Endothelial cell of umbilical vein (primary cell): ENCODE data around the gene C8A. TPM values are rescaled to one million over a fixed set of nuclear protein-coding genes. Genes with fewer than 3 reads are reported as not detected.

Experiments used
- BruUV-seq: library from RNA; stranded (reverse); fragments of 400-500 nt; replicated peaks from 2 replicates; lab custom pipeline; 2021; lab: Mats Ljungman, UMichigan
- CTCF ChIA-PET: fragments of 300-600, 350-600 bp; sonication (Branson Sonifier 250); formaldehyde crosslinking; loops from one replicate; lab custom pipeline; 2021; ENCODE audit warnings: antibody characterized with exemption, inconsistent platforms; lab: Charles Lee
- POLR2A ChIA-PET: fragments of 300-600, 350-600 bp; sonication (Branson Sonifier 250); formaldehyde crosslinking; loops from one replicate; lab custom pipeline; 2021; ENCODE audit warnings: antibody characterized with exemption, inconsistent platforms; lab: Charles Lee
- DNase-seq: peaks from one replicate; pipeline ENCODE4 v3.0.0-alpha.2; 2011; ENCODE audit warnings: low read depth, low spot score
- FAIRE-seq: peaks from 2 replicates; lab custom pipeline; 2011; peaks lifted over from hg19 to GRCh38; lab: Jason Lieb, UNC
- H2AFZ ChIP-seq: 2 replicates; pipeline ENCODE4 v1.6.0; 2012; ENCODE audit warnings: low read depth, low read length, control low read depth, inconsistent platforms
- H3K27ac ChIP-seq: 2 replicates; pipeline ENCODE4 v1.5.1; 2011; ENCODE audit warnings: low read depth, mild to moderate bottlenecking, control low read depth, low read length, moderate library complexity; ENCODE audit not compliant: insufficient read depth
- H3K27me3 ChIP-seq, 2 experiments: 2 replicates each; pipeline versions ENCODE4 v1.6.0 to v1.6.1; 2011; ENCODE audit warnings: low read length in 2 of 2, mixed read lengths in 1 of 2; ENCODE audit not compliant: control insufficient read depth in 2 of 2, insufficient read depth in 2 of 2
- H3K36me3 ChIP-seq, 2 experiments: 2 replicates in 1 of 2; 3 replicates in 1 of 2; pipeline ENCODE4 v1.5.1; 2011; ENCODE audit warnings: low read length in 2 of 2, mild to moderate bottlenecking in 1 of 2, moderate library complexity in 1 of 2; ENCODE audit not compliant: control insufficient read depth in 2 of 2, insufficient read depth in 2 of 2; ENCODE audit errors: extremely low read depth in 1 of 2
- H3K4me1 ChIP-seq: 3 replicates; pipeline ENCODE4 v1.5.1; 2011; ENCODE audit warnings: mild to moderate bottlenecking, low read length; ENCODE audit not compliant: control insufficient read depth, insufficient read depth; ENCODE audit errors: extremely low read depth
- H3K4me2 ChIP-seq: 2 replicates; pipeline ENCODE4 v1.6.1; 2011; ENCODE audit warnings: low read length, control low read depth, mixed read lengths; ENCODE audit not compliant: insufficient read depth
- H3K4me3 ChIP-seq, 3 experiments: fragments of 200-600 bp in 1 of 3; sonication (generic), shearing (Covaris generic) in 1 of 3; replicated peaks in 1 of 3; 2 replicates each; pipeline ENCODE4 v1.5.1; 2011 to 2016; ENCODE audit warnings: control low read depth in 3 of 3, low read length in 3 of 3, mild to moderate bottlenecking in 2 of 3, inconsistent platforms in 1 of 3, low read depth in 1 of 3, moderate library complexity in 1 of 3; ENCODE audit not compliant: insufficient read depth in 1 of 3
- H3K79me2 ChIP-seq: 2 replicates; pipeline ENCODE4 v1.6.0; 2012; ENCODE audit warnings: low read length, inconsistent platforms; ENCODE audit not compliant: control insufficient read depth, insufficient read depth
- H3K9ac ChIP-seq: replicated peaks from 2 replicates; pipeline ENCODE3; 2011; ENCODE audit warnings: low read length, control low read depth; ENCODE audit not compliant: insufficient read depth; ENCODE audit errors: extremely low read depth
- H3K9me1 ChIP-seq: replicated peaks from 3 replicates; pipeline ENCODE4 v1.6.0; 2011; ENCODE audit warnings: mild to moderate bottlenecking, low read length; ENCODE audit not compliant: control insufficient read depth, insufficient read depth; ENCODE audit errors: extremely low read depth
- H3K9me3 ChIP-seq: replicated peaks from 2 replicates; pipeline ENCODE4 v1.5.1; 2012; ENCODE audit warnings: low read length, inconsistent platforms; ENCODE audit not compliant: control insufficient read depth, insufficient read depth
- H4K20me1 ChIP-seq: replicated peaks from 2 replicates; pipeline ENCODE3; 2011; ENCODE audit warnings: mild to moderate bottlenecking, low read length; ENCODE audit not compliant: control insufficient read depth, insufficient read depth; ENCODE audit errors: extremely low read depth
- EZH2 ChIP-seq: IDR thresholded peaks from 2 replicates; pipeline ENCODE4 v1.6.1; 2012; ENCODE audit warnings: borderline replicate concordance, low read depth, mild to moderate bottlenecking, moderate library complexity, low read length, inconsistent platforms; ENCODE audit not compliant: severe bottlenecking
- FOS ChIP-seq: IDR thresholded peaks from 2 replicates; pipeline ENCODE4 v1.6.1; 2011; ENCODE audit warnings: mild to moderate bottlenecking, low read length, moderate library complexity, borderline replicate concordance; ENCODE audit not compliant: insufficient read depth
- GATA2 ChIP-seq: IDR thresholded peaks from 2 replicates; pipeline ENCODE4 v1.7.0; 2011; ENCODE audit warnings: low read depth, mild to moderate bottlenecking, moderate library complexity, mixed read lengths, low read length; ENCODE audit not compliant: insufficient read length, insufficient read depth
- JUN ChIP-seq: IDR thresholded peaks from 2 replicates; pipeline ENCODE4 v1.6.1; 2011; ENCODE audit warnings: borderline replicate concordance, low read depth; ENCODE audit not compliant: insufficient read length, insufficient read depth
- MYC ChIP-seq: IDR thresholded peaks from one replicate; pipeline ENCODE4 v1.6.1; 2011; ENCODE audit warnings: mild to moderate bottlenecking, low read depth, low read length
- POLR2A ChIP-seq: IDR thresholded peaks from 2 replicates; pipeline ENCODE4 v1.6.1; 2012; ENCODE audit warnings: low read depth, mild to moderate bottlenecking, control low read depth, low read length
- POLR2AphosphoS5 ChIP-seq: IDR thresholded peaks from 2 replicates; pipeline ENCODE4 v1.6.1; 2012; ENCODE audit warnings: low read depth, mild to moderate bottlenecking, control low read depth, low read length, moderate library complexity; ENCODE audit not compliant: insufficient read depth
- dilution Hi-C: fragments of 300-500 bp; cut with MboI; formaldehyde crosslinking; loops from one replicate; pipeline ENCODE4 v1.15.0; 2019; ENCODE audit warnings: low sequenced_read_pairs; ENCODE audit not compliant: extremely low pct_ligation_motif_present
- intact Hi-C: fragments of 100-400 bp; cut with micrococcal nuclease; formaldehyde crosslinking; loops from one replicate; pipeline ENCODE4 v1.10.0; 2022
- polyA plus RNA-seq, 4 experiments: library from polyadenylated mRNA; depleted of rRNA in 3 of 4; stranded (reverse) in 3 of 4; unstranded in 1 of 4; fragments of >200 nt; gene quantifications; 2 replicates each; pipeline versions ENCODE4 v1.2.1 to v1.2.3, GENCODE V29; 2011 to 2012; ENCODE audit warnings: missing spikeins in 1 of 4
- total RNA-seq: library from RNA; stranded (reverse); gene quantifications from 2 replicates; pipeline ENCODE4 v1.2.3, GENCODE V29; 2021
- TF ChIP-seq, protein P1 (sequence below), 2 donors: IDR thresholded peaks; 1 replicate in 1 of 2; 2 replicates in 1 of 2; pipeline ENCODE4 v1.5.1; 2011; ENCODE audit warnings: low read length in 2 of 2, mild to moderate bottlenecking in 2 of 2, moderate library complexity in 2 of 2, control low read depth in 1 of 2, inconsistent platforms in 1 of 2, low read depth in 1 of 2; ENCODE audit not compliant: insufficient read depth in 1 of 2; ENCODE audit errors: extremely low read depth in 1 of 2
- TF ChIP-seq, protein P2 (sequence below): IDR thresholded peaks from 2 replicates; pipeline ENCODE4 v1.6.1; 2011; ENCODE audit not compliant: insufficient read depth, insufficient read length

C8A gene
- total and polyA plus RNA-seq, 2 donors (not counting 3 experiments of a cell fraction or from before 2014, with no cell fraction given) = not detected

DNA sequence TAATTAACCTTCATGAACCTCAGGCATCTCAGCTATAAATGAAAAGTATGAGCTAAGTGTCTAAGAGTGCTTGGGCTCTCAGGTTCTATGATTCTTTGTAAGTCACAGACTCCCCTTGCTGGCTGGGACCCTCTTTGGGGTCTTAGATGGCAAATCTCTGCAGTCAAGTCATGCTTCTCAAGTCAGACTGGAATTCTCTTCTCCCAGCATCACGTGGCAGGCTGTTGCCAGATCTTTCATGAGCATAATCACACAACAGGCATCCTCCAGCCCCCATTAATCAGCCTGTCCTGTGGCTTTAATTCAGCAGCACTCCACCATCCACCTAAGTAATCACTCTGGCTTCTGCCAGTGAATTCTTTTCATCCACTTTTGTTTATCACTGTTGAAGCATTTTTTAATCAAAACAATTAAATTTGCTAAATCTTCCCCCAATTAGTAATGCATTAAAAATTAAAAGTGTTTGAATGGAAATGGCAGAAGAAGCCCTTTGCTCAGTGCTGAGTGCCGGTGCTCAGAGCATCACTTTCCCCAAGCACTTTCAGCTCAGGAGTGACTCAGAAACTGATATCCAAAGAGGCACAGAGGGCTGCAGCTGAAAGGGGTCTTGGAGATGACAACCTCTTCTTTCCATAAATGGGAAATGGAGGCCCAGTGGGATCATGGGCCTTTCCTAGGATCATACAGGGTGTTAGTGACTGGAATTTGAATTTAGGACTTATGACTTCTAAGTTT, 50.2 kb downstream of the C8A start:
- dilution Hi-C loops = no loop called here
- intact Hi-C loops = no loop called here
- Histone ChIP-seq H3K4me1 (no peaks in the 10 kb centered on the region), H3K9me3 (no peaks in the 10 kb centered on the region), H3K4me3 (no peak overlapping the region), H3K27me3 (no peaks in the 10 kb centered on the region), H3K9ac (no peak overlapping the region), H3K79me2 (no peaks in the 10 kb centered on the region), H4K20me1 (no peaks in the 10 kb centered on the region), H3K36me3 (no peaks in the 10 kb centered on the region), H3K9me1 (no peaks in the 10 kb centered on the region), H2AFZ (no peak overlapping the region), H3K27ac (no peak overlapping the region), H3K4me2 (no peak overlapping the region)
- DNase-seq (no peak), FAIRE-seq (no peak)
- ChIA-PET POLR2A (no interaction called here), CTCF (no interaction called here)
- TF ChIP-seq POLR2AphosphoS5 (no peak), FOS (no peak), MYC (no peak), GATA2 (no peak), POLR2A (no peak), EZH2 (no peak), JUN (no peak)
- TF ChIP-seq, protein P1, sequence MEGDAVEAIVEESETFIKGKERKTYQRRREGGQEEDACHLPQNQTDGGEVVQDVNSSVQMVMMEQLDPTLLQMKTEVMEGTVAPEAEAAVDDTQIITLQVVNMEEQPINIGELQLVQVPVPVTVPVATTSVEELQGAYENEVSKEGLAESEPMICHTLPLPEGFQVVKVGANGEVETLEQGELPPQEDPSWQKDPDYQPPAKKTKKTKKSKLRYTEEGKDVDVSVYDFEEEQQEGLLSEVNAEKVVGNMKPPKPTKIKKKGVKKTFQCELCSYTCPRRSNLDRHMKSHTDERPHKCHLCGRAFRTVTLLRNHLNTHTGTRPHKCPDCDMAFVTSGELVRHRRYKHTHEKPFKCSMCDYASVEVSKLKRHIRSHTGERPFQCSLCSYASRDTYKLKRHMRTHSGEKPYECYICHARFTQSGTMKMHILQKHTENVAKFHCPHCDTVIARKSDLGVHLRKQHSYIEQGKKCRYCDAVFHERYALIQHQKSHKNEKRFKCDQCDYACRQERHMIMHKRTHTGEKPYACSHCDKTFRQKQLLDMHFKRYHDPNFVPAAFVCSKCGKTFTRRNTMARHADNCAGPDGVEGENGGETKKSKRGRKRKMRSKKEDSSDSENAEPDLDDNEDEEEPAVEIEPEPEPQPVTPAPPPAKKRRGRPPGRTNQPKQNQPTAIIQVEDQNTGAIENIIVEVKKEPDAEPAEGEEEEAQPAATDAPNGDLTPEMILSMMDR (IDR thresholded peaks at IDR 0.05; ENCODE audit: extremely low read depth in 1 of 2, insufficient read depth in 1 of 2, low read depth in 1 of 2, low read length in 2 of 2) = no peak
- TF ChIP-seq, protein P2, sequence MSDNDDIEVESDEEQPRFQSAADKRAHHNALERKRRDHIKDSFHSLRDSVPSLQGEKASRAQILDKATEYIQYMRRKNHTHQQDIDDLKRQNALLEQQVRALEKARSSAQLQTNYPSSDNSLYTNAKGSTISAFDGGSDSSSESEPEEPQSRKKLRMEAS = no peak
- no TSS peak for BruUV-seq
